Iris pigment epithelial cell (primary cell): ENCODE results near the gene CDC14C.

Source experiments
- DNase-seq: peaks from one replicate; pipeline ENCODE4 v3.0.0-alpha.2; 2011; ENCODE audit warnings: low read depth

CDC14C gene

DNA sequence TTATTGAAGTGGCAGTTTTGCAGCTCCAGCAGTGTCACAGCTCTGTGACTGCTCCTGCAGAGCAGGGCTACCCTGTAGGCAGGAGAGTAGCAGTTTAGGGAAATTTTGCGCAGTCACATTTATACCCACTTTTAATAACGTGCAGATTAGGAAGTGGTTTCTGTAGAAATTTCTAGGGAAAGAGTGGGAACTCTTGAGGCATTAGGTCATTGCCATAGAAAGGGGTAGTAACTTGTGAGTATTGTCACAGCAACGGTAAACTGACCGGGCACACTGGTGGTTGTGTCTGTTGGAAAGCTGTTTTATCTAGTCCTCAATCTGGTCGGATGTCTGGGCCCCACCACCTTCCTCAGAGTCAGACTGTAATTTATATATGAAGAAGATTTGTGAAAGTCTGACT, 51.9 kb downstream of the CDC14C start:
- DNase-seq: no peak

DNA sequence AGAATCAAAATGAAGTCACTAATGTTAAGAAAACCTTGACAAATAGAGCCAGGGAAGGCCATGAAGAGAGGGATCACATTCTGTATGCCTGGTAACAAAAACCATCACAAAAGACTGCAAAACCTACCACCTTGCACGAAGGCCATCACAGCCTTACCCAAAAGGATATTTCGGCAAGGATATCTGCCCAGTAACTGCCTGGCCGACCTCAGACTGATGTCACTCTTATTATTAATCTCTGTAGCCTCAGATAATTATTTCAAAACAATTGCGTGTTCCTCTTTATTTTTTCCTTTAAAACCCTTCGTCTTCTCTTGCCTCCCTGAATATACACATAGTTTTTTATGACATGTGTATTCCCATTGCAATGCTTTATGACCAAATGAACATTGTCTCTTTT, 52.5 kb downstream of the CDC14C start:
- DNase-seq: no peak
